Epithelial cell of proximal tubule (primary cell): ENCODE measurements around the gene TNK2. TPM values are rescaled to one million over a fixed set of nuclear protein-coding genes. Genes with fewer than 3 reads are reported as not detected.

Experiments used
- DNase-seq: peaks from one replicate; pipeline ENCODE4 v3.0.0-alpha.2; 2011; ENCODE audit warnings: low read depth
- H3K4me3 ChIP-seq: 2 replicates; pipeline ENCODE4 v1.5.1; 2011; ENCODE audit warnings: low read depth, mild to moderate bottlenecking, low read length
- CTCF ChIP-seq: conservative IDR thresholded peaks from 2 replicates; pipeline ENCODE4 v1.5.1; 2012; ENCODE audit warnings: low read depth, mild to moderate bottlenecking, low read length
- total RNA-seq: library from RNA; depleted of rRNA; stranded (reverse); fragments of >200 nt; gene quantifications from 2 replicates; pipeline ENCODE4 v1.2.3, GENCODE V29; 2015

The TNK2 gene
- total RNA-seq, 1 donor from 2014 or later: 21.0 TPM

- H3K4me3 ChIP-seq: no peak overlapping the region
- no peak for DNase-seq
- no peak for TF ChIP-seq CTCF
These were observed 21.9 kb downstream of the TNK2 start for GRCh38 chr3:195886181-195887141.

GRCh38 chr3:195885036-195885891 lies 23.1 kb downstream of the TNK2 start:
- TF ChIP-seq CTCF: no peak
- DNase-seq: no peak

GRCh38 chr3:195884691-195885035 lies 23.7 kb downstream of the TNK2 start:
- H3K4me3 ChIP-seq: no peak overlapping the region
- DNase-seq: no peak
- no peak for TF ChIP-seq CTCF

More at GRCh38 chr3:195885036-195885891, 23.1 kb downstream of the TNK2 start:
- no peak overlapping the region for H3K4me3 ChIP-seq

GRCh38 chr3:195883801-195884200 lies 24.6 kb downstream of the TNK2 start:
- H3K4me3 ChIP-seq: no peak overlapping the region
- no peak for DNase-seq
- no peak for TF ChIP-seq CTCF

- TF ChIP-seq CTCF: no peak
- DNase-seq: no peak
- H3K4me3 ChIP-seq: no peak overlapping the region
These were observed 25.2 kb downstream of the TNK2 start for GRCh38 chr3:195883160-195883559.

- DNase-seq: no peak
- TF ChIP-seq CTCF: no peak
- H3K4me3 ChIP-seq: no peak overlapping the region
These were observed 26.3 kb downstream of the TNK2 start for GRCh38 chr3:195882002-195882441.
